Measurements from ENCODE around the gene LMNTD2.
"Not testable (repeated sequence)": the region's sequence is repeated elsewhere in the genome, so short reads cannot be mapped to it uniquely, and the experiment has no call there.

The LMNTD2 gene

GRCh38 chr11:576811-577610, 16.5 kb upstream of the LMNTD2 start:
- Mint-ChIP-seq H3K9me3 (ENCODE audit: low read depth) (no peaks in the 10 kb centered on the region), H3K27ac (peak overlapping the region; percentile 81), H3K36me3 (no peaks in the 10 kb centered on the region), H3K27me3 (no peaks in the 10 kb centered on the region), H3K4me3 (peak overlapping the region; percentile 93), H3K4me1 (ENCODE audit: low read depth) (peaks cover 50% of the 10 kb centered on the region)

- Mint-ChIP-seq H3K9me3 (ENCODE audit: low read depth) (no peaks in the 10 kb centered on the region), H3K36me3 (no peaks in the 10 kb centered on the region), H3K4me1 (ENCODE audit: low read depth) (peaks cover 47% of the 10 kb centered on the region), H3K27me3 (no peaks in the 10 kb centered on the region), H3K27ac (peak within 1 kb of the TSS; percentile 100), H3K4me3 (peak within 1 kb of the TSS; percentile 96)
Observed at GRCh38 chr11:575996-576768, 15.6 kb upstream of the LMNTD2 start, which contains the start of gene PHRF1. TSS of gene PHRF1 (plus strand) at chr11:576470. CDS start at chr11:581513, 5,043 bp downstream.

DNA sequence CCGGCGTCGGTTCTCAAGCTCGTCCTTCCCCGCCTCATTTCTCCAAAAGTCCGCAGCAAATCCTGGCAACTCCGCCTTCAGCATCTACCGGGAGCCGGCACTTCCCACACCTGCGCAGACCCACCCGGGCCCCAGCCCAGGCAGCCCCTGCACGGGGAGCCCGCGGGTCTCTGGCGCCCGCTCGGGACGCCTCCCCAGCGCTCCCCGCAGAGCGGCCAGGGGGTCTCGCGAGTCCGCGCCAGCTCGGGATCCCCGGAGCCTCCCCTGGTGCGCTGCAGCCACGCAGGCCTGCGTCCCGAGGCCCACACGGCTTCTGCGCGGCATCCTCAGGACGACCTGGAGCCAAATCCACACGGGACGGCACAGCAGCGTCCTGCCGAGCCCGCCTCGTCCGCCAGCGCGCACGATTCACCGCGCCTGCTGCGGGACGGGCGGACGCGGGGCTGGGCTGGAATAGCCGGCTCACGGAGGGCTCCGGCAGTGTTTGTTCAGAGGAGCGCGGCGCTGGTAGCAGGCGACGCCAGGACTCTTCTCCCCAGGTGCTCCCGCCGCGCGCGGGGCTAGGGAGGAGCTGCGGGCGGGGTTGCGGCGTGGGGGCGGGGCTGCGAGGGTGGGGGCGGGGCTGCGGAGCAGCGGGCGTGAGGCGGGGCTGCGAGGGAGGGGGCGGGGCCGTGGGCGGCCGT, 14.9 kb upstream of the LMNTD2 start:
- H3K9me3 Mint-ChIP-seq (ENCODE audit: low read depth) = no peaks in the 10 kb centered on the region
- H3K27ac Mint-ChIP-seq = peak overlapping the region; percentile 35
- peaks cover 42% of the 10 kb centered on the region for H3K4me1 Mint-ChIP-seq (ENCODE audit: low read depth)
- H3K27me3 Mint-ChIP-seq = no peaks in the 10 kb centered on the region
- peak overlapping the region; percentile 86 for H3K4me3 Mint-ChIP-seq
- H3K36me3 Mint-ChIP-seq = no peaks in the 10 kb centered on the region

GRCh38 chr11:574632-575312, 14.2 kb upstream of the LMNTD2 start:
- no peaks in the 10 kb centered on the region for H3K27me3 Mint-ChIP-seq
- no peaks in the 10 kb centered on the region for H3K36me3 Mint-ChIP-seq
- H3K4me1 Mint-ChIP-seq (ENCODE audit: low read depth) = peaks cover 37% of the 10 kb centered on the region
- peak overlapping the region; percentile 35 for H3K27ac Mint-ChIP-seq
- peak overlapping the region; percentile 86 for H3K4me3 Mint-ChIP-seq
- no peaks in the 10 kb centered on the region for H3K9me3 Mint-ChIP-seq (ENCODE audit: low read depth)

DNA sequence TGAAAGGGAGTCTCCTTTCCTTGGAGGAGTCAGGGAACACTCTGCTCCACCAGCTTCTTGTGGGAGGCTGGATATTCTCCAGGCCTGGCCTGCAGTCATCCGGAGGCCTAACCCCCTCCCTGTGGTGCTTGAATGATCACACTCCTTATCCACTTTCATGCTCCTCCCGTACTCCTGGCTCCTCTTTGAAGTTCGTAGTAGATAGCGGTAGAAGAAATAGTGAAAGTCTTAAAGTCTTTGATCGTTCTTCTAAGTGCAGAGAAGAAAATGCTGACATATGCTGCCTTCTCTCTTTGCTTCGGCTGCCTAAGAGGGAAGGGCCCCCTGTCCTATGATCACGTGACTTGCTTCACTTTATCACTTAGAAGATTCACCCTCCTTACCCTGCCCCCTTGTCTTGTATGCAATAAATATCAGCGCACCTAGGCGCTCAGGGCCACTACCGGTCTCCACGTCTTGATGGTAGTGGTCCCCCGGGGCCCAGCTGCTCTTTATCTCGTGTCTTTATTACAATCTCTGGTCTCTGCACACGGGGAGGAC, 13.6 kb upstream of the LMNTD2 start:
- H3K4me1 Mint-ChIP-seq (ENCODE audit: low read depth) = peaks cover 30% of the 10 kb centered on the region
- H3K27ac Mint-ChIP-seq; H3K36me3 Mint-ChIP-seq; H3K9me3 Mint-ChIP-seq (ENCODE audit: low read depth); H3K27me3 Mint-ChIP-seq: not testable (repeated sequence)
- H3K4me3 Mint-ChIP-seq = peak overlapping the region; percentile 86

GRCh38 chr11:573146-573759, 12.7 kb upstream of the LMNTD2 start:
- Mint-ChIP-seq H3K36me3 (no peaks in the 10 kb centered on the region), H3K27me3 (no peaks in the 10 kb centered on the region), H3K4me1 (ENCODE audit: low read depth) (peaks cover 21% of the 10 kb centered on the region), H3K9me3 (ENCODE audit: low read depth) (no peaks in the 10 kb centered on the region), H3K4me3 (no peak overlapping the region), H3K27ac (no peak overlapping the region)

- H3K4me3 Mint-ChIP-seq = no peak overlapping the region
Observed at GRCh38 chr11:571802-572185, 11.3 kb upstream of the LMNTD2 start.

GRCh38 chr11:569158-569885, 8.8 kb upstream of the LMNTD2 start:
- Mint-ChIP-seq H3K9me3 (ENCODE audit: low read depth) (no peaks in the 10 kb centered on the region), H3K27ac (no peak overlapping the region)

More at GRCh38 chr11:571802-572185, 11.3 kb upstream of the LMNTD2 start:
- Mint-ChIP-seq H3K4me1 (ENCODE audit: low read depth) (peaks cover 14% of the 10 kb centered on the region), H3K27ac (no peak overlapping the region), H3K36me3 (no peaks in the 10 kb centered on the region), H3K27me3 (no peaks in the 10 kb centered on the region), H3K9me3 (ENCODE audit: low read depth) (no peaks in the 10 kb centered on the region)

DNA sequence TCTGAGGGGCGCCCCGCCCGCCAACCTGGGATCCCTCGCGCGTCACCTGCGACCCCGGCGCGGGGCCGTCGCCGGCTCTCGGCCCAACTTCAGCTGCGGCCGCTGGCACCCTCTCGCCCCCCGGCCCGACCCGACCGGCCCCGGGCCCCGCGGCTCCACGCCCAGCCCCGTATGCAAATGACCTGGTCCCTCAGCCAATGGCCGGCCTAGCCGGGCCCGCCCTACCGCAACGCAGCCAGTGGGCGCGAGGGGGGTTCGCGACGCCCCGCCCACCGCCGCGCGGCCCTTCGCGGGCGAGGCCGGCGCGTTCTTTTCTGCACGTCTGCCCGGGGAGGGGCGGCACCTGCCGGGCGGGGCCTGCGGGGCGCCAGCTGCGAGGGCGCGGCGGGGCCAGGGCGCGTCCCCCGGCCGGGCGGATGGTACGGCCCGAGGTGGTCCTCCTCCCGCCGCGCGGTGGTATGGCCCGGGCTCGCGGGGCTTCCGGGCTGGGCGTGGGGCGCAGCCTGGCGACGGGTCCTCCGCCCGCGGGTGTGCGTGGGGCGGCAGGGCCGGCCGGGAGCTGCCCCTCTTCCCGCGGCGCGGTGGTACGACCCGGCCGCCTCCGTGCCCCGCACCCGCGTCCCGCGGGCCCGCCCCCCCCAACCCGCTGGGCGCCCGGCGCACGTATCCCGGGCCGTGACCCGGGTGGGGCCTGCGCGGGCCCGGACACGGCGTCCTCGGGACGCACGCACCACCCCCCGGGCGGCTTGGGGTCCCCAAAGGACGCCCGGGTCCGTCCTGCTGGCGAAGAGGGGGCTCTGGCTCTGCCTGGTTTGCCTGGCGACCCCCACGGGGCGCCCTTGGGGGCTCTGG, 8.0 kb upstream of the LMNTD2 start:
- Mint-ChIP-seq H3K9me3 (ENCODE audit: low read depth) (no peaks in the 10 kb centered on the region), H3K4me1 (ENCODE audit: low read depth) (peaks cover 3% of the 10 kb centered on the region), H3K27ac (no peak overlapping the region), H3K36me3 (no peaks in the 10 kb centered on the region), H3K27me3 (no peaks in the 10 kb centered on the region), H3K4me3 (peak overlapping the region; percentile 77)

More at GRCh38 chr11:569158-569885, 8.8 kb upstream of the LMNTD2 start:
- H3K36me3 Mint-ChIP-seq = no peaks in the 10 kb centered on the region
- no peaks in the 10 kb centered on the region for H3K27me3 Mint-ChIP-seq
- peaks cover 7% of the 10 kb centered on the region for H3K4me1 Mint-ChIP-seq (ENCODE audit: low read depth)
- peak overlapping the region; percentile 77 for H3K4me3 Mint-ChIP-seq

DNA sequence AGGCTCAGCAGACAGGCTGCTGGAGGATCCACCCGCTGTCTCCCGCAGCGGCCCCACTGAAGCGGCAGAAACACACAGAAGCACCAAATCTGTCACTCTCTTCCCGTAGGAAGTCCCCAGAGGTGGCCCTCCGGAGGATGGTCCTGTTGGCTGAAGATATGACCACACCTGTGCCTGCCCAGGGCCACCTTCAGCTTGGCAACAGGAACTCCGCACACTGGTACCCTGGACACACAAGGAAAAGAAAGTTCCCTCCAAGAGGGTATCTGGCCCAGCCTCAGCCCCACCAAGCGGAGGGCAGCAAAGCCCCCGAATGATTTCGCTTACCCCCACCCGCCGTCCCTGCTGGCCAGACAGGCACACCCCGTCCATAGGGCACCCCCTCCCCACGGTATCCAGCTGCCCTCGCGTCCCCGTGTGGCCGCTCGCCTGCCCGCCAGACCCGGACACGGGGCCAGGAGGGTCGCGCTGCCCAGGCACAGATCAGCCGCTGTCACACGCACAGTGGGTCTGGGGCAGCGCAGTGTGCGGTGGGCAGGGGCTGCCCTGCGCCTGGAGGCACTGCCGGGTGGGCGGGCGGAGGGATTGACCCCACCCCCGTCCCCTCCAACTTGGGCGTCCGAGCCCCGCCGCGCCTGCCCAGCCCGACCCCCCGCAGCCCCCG, 7.2 kb upstream of the LMNTD2 start:
- no peak overlapping the region for H3K27ac Mint-ChIP-seq

GRCh38 chr11:567011-567628, 6.6 kb upstream of the LMNTD2 start:
- H3K36me3 Mint-ChIP-seq = no peaks in the 10 kb centered on the region
- H3K9me3 Mint-ChIP-seq (ENCODE audit: low read depth) = no peaks in the 10 kb centered on the region
- H3K4me3 Mint-ChIP-seq = peak overlapping the region; percentile 70
- H3K27ac Mint-ChIP-seq = no peak overlapping the region
- peaks cover 3% of the 10 kb centered on the region for H3K4me1 Mint-ChIP-seq (ENCODE audit: low read depth)
- H3K27me3 Mint-ChIP-seq = no peaks in the 10 kb centered on the region

More for the DNA sequence above, 7.2 kb upstream of the LMNTD2 start:
- H3K9me3 Mint-ChIP-seq (ENCODE audit: low read depth) = no peaks in the 10 kb centered on the region
- peak overlapping the region; percentile 70 for H3K4me3 Mint-ChIP-seq
- H3K27me3 Mint-ChIP-seq = no peaks in the 10 kb centered on the region
- no peaks in the 10 kb centered on the region for H3K36me3 Mint-ChIP-seq
- peaks cover 3% of the 10 kb centered on the region for H3K4me1 Mint-ChIP-seq (ENCODE audit: low read depth)

DNA sequence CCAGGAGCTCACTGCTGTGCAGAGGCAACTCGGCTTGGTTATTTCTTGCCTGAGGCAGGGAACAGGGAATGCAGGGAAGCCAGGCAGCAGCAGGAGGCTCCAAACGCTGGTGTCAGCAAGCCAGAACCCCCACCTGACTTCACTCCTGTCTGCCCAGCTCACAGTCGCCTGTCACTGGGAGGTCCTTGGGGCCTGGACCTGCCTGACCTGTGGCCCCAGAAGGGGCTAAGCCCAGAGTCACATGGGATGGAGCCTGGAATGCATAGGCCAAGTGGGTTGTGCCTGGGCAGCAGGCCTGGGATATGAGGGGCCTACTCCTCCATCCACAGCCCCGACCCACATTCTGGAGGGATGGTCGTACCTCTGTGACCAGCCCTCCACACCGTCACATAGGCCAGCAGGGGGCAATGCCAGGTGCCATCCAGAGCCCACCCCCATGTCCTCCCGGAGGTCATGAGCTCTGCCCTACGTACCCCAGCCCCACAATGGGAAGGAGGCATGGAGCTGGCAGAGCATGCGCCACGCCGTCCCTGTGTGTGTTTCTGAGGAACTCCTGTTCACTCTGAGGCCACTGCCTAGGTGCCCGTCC, 5.5 kb upstream of the LMNTD2 start:
- no peak overlapping the region for H3K4me3 Mint-ChIP-seq
- H3K36me3 Mint-ChIP-seq = no peaks in the 10 kb centered on the region
- H3K4me1 Mint-ChIP-seq (ENCODE audit: low read depth) = peaks cover 7% of the 10 kb centered on the region
- no peaks in the 10 kb centered on the region for H3K27me3 Mint-ChIP-seq
- no peak overlapping the region for H3K27ac Mint-ChIP-seq
- no peaks in the 10 kb centered on the region for H3K9me3 Mint-ChIP-seq (ENCODE audit: low read depth)
